HG02840 (cell line): ENCODE measurements around the gene HILPDA.
"Not testable (repeated sequence)": the region's sequence is repeated elsewhere in the genome, so short reads cannot be mapped to it uniquely, and the experiment has no call there.

ENCODE experiments used
- ATAC-seq: cut with Tn5 transposase; IDR thresholded peaks from one replicate; pipeline ENCODE4 v1.9.1; 2021; ENCODE audit warnings: mild to moderate bottlenecking, moderate library complexity, moderate number of reproducible peaks; ENCODE audit not compliant: unreplicated experiment, low FRiP score

The HILPDA gene

DNA sequence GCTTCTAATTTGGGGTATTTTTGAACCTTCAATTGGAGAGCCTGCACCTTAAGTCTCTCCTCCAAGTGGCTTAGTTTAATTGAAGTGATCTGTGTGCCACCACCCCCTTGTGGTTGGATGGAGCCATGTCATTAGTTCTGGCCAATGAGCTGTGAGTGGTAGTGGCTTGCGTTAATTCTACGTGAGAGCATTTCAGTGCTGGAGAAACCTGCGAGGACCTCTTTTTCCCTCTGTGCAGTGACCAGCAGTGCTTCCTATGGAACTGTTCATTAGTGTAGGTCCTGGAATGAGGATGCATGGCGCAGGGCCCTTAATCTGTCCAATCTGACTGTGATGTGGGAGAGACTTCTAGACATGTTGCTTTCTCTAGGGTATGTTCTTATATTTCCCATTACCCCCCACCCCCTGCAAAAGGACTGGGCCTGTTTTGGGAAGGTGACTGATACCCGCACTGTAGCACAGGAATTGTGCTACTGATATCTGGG is 3.8 kb downstream of the HILPDA start:
- ATAC-seq, result peak; percentile 42

DNA sequence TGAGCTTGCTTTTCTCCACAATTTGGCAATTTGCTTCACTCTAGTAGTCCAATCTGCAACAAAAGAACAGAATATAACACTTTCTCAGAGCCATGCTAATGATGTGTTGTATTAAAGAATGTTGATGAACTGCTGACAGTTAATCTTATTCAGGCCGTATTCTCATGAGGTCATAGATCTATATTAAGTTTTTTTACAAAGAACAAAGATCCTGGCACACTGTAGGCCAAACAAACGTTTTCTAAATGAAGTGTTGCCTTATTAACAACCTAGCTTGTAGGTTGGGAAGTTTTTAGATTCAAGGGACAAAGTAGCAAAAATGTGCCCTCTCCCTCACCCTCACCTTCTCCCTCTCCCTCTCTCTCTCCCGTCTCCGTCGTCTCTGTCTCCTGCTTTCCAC is 6.8 kb downstream of the HILPDA start:
- no peak for ATAC-seq

DNA sequence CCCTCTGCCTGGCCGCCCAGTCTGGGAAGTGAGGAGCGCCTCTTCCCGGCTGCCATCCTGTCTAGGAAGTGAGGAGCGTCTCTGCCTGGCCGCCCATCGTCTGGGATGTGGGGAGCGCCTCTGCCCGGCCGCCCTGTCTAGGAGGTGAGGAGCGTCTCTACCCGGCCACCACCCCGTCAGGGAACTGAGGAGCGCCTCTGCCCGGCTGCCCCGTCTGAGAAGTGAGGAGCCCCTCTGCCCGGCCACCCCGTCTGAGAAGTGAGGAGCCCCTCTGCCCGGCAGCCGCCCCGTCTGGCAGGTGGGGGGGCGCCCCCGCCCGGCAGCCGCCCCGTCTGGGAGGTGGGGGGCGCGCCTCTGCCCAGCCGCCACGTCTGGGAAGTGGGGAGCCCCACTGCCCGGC is 7.7 kb downstream of the HILPDA start:
- ATAC-seq, result not testable (repeated sequence)

DNA sequence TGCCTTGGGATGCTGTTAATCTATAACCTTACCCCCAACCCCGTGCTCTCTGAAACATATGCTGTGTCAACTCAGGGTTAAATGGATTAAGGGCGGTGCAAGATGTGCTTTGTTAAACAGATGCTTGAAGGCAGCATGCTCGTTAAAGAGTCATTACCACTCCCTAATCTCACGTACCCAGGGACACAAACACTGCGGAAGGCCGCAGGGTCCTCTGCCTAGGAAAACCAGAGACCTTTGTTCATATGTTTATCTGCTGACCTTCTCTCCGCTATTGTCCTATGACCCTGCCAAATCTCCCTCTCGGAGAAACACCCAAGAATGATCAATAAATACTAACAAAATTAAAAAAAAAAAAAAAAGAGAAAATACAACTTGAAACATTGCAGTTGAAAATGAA is 8.3 kb downstream of the HILPDA start:
- not testable (repeated sequence) for ATAC-seq

DNA sequence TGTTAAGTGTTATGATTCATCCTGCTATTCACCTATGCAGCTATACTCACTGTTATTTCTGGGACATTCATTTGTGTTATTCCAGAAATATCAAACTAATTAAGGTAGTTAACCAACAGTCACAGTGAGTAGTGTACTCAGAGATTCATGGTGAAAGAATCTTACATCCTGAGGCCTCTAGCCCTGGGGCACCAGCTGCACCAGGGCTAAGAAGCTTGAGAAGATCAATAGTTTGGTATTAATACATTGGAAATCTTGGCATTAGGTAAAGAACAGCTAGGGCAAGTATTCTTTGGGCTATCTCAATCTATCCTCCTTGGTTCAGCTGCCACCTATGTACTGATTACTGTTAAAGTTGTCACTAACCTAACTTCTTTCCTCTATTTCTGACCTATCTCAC is 11.2 kb downstream of the HILPDA start:
- not testable (repeated sequence) for ATAC-seq

DNA sequence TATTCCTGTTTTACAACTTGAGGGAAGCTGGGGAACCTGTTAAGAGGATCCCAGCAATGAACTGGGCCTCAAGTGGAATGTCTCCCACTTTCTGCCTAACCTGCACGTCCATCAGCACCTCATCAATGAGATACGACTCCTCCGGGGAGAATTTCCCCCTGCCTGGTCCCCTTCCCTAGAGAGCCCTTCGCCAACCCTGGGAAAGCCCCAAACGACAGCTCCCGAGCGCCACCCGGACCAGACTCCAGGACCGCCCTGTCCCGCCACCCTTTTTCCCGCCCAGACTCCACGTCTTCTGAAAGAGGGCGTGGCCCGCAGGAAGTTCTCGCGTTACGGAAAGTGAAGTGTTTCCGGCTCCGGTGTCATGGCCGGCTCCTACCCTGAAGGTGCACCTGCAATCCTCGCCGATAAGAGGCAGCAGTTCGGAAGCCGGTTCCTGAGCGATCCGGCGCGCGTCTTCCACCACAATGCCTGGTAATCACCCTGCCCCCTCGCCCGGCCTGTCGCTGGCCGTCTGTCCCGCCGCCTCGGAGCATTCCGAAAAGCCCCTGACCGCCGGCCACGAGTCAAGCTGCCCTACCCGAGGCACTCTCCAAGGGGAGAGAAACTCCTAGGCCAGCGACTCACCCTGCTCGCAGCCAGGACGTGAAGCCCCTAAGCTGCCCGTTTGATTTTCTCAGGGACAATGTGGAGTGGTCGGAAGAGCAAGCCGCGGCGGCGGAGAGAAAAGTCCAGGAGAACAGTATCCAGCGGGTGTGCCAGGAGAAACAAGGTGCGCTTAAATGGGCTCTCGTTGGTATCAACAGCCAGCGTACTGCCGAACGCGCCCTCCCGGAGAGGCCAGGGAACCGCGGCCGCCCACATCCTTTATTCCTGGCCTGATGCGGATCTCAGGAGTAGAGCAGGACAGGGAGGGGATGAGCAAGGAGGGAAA is 21.0 kb downstream of the HILPDA start, which contains the start of gene METTL2B:
Gene METTL2B (plus strand): TSS at position 347 of the 934 bp plus-strand sequence. CDS start 18 bp downstream, at position 365.
- peak; percentile 92 for ATAC-seq

DNA sequence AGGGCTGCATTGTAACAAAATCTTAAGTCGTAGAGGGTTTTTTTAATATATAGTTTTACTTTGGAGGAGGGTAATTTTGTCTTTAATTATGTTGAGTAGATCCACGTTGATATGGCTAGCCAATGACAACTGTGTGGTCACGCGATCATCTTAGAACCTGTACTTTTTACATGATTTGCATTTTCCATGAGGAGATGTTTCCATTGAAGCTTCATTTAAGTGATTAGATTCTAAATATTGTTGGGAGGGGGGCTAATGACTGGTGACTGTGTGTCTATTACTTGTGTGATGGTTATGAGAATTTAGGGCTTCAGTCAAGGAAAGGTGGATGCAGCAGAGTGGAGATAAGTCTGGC is 21.6 kb downstream of the HILPDA start:
- not testable (repeated sequence) for ATAC-seq

DNA sequence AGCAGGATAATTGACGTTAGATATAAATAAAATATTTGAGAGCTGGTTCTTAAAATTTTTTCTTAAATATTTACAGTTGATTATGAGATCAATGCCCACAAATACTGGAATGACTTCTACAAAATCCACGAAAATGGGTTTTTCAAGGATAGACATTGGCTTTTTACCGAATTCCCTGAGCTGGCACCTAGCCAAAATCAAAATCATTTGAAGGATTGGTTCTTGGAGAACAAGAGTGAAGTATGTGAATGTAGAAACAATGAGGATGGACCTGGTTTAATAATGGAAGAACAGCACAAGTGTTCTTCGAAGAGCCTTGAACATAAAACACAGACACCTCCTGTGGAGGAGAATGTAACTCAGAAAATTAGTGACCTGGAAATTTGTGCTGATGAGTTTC is 23.4 kb downstream of the HILPDA start:
- not testable (repeated sequence) for ATAC-seq

DNA sequence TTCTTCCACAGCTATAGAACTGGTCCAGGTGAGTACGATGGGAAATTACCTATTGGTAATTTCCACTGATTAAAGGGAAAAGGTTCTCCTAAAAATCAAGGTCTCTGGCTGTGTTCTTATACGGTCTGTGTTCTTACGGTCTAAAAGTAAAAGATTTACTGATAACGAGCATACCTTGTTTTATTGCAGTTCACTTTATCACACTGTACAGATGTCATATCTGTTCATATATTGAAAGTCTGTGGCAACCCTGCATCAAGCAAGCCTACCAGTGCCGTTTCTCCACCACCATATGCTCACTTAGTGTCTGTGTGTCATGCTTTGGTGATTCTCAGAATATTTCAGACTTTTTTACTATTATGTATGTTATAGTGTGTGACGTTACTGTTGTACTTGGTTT is 32.5 kb downstream of the HILPDA start:
- not testable (repeated sequence) for ATAC-seq

DNA sequence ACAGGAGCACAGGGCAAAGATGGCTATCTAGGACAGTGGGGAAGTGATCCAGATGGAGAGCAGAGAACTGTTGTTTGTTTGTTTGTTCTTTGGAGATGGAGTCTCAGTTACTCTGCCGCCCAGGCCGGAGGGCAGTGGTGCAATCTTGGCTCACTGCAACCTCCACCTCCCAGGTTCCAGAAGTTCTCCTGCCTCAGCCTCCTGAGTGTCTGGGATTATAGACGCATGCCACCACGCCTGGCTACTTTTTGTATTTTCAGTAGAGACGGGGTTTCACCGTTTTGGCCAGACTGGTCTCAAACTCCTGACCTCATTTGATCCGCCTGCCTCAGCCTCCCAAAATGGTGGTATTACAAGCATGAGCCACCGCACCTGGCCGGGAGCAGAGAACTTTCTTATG is 41.7 kb downstream of the HILPDA start:
- ATAC-seq, result no peak

DNA sequence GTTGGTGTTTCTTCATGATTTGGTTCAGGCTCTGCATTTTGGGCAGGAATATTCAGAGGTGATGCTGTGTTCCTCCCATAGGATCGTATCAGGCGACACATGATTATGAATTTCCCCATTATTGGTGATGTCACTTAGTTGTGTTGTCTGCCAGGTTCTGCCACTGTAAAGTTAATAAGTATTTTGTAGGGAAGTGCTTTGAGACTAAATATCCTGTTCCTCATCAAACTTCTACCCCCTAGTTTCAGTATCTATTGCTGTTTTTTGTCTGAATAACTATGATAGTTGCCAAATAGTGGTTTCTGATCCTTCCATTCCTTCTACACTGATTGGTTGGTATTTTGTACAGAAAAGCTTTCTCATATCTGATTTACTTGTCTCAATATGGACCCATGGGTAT is 49.7 kb downstream of the HILPDA start:
- not testable (repeated sequence) for ATAC-seq

DNA sequence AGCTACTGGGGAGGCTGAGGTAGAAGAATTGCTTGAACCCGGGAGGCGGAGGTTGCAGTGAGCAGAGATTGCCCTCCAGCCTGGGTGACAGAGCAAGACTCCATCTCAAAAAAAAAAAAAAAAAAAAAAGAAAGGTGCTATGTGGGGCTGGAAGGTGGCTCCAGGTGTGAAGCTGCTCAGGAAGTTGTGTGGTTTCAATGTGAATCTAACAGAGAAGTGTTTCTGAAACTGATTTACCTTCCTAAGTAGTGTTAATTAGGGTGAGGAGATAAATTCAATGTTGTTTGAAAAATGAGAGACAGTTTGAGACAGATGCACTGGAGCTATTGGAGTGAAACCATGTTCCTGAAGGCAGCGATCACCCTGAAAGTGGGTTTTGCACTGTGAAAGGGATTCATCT is 51.1 kb downstream of the HILPDA start:
- not testable (repeated sequence) for ATAC-seq

DNA sequence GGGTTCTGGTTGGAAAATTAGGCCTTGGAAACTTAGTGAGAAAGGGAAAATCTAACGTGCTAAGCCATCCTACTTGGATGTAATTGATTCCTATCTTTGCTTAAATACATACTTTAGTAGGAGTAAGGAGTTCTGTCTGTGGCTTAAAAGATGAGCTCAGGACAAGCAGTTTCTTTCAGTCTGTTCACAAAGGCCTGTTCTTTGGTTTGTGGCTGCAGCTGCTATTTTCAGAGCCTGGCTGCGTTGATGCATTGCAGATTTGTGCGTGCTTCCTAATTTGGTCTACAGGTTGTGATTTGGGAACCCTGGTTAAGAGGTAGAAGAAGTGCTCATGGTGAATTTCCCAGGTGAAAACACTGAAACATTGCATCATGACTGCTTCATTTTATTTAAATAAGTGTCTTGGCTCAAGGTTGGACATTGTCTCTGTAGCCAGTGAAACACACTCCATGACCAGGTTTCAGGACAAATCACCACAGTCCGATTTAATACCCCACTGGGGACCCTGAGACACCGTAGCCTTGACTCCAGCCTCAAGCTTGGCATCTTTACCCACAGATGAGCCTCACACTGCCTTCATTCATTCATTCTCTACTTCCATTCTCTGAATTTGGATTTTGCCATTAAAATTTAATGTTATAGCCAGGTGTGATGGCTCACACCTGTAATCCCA is 51.8 kb downstream of the HILPDA start:
- not testable (repeated sequence) for ATAC-seq
